Ascending aorta (tissue), 2 donors: ENCODE results near the gene GAB2. TPM values are rescaled to one million over a fixed set of nuclear protein-coding genes. Genes with fewer than 3 reads are reported as not detected.
A peak's percentile ranks its signal among the peaks of the same experiment; 100 is the strongest.

Experiments
- DNase-seq, 2 donors: peaks; one replicate each; pipeline ENCODE4 v3.0.0-alpha.2; 2019; ENCODE audit warnings: low spot score in 2 of 2
- H3K27ac ChIP-seq, 2 donors: fragments of 200-600 bp; sonication (generic); one replicate each; pipeline ENCODE4 v1.5.1; 2016 to 2017; ENCODE audit warnings: mild to moderate bottlenecking in 1 of 2
- H3K27me3 ChIP-seq: fragments of 200-600 bp; sonication (generic); one replicate; pipeline ENCODE4 v1.5.1; 2017
- H3K36me3 ChIP-seq, 2 donors: fragments of 200-600 bp; sonication (generic); one replicate each; pipeline ENCODE4 v1.5.1; 2016
- H3K4me1 ChIP-seq, 2 donors: fragments of 200-600 bp; sonication (generic); one replicate each; pipeline ENCODE4 v1.5.1; 2016 to 2017; ENCODE audit warnings: mild to moderate bottlenecking in 1 of 2
- H3K4me3 ChIP-seq, 2 donors: fragments of 200-600 bp; sonication (generic); one replicate each; pipeline ENCODE4 v1.5.1; 2016 to 2017; ENCODE audit warnings: mild to moderate bottlenecking in 1 of 2
- H3K9me3 ChIP-seq, 2 donors: fragments of 200-600 bp; sonication (generic); one replicate each; pipeline ENCODE4 v1.5.1; 2016
- intact Hi-C: fragments of 100-400 bp; cut with DNase I; formaldehyde crosslinking; loops from one replicate; pipeline ENCODE4 v1.15.1; 2023
- total RNA-seq: library from RNA; depleted of rRNA; stranded (reverse); fragments of >200 nt; gene quantifications from one replicate; pipeline ENCODE4 v1.1.0, GENCODE V29; 2016
- TF ChIP-seq, protein P1 (sequence below), 3 experiments: fragments of 200-600 bp in 2 of 3; fragments of 450-650 bp in 1 of 3; sonication (generic) in 2 of 3; IDR thresholded peaks; one replicate each; pipeline ENCODE4 v1.5.1; 2016 to 2019; ENCODE audit warnings: antibody characterized with exemption in 3 of 3, mild to moderate bottlenecking in 1 of 3, moderate library complexity in 1 of 3

The GAB2 gene
- total RNA-seq, 1 donor from 2014 or later: 21.6 TPM

DNA sequence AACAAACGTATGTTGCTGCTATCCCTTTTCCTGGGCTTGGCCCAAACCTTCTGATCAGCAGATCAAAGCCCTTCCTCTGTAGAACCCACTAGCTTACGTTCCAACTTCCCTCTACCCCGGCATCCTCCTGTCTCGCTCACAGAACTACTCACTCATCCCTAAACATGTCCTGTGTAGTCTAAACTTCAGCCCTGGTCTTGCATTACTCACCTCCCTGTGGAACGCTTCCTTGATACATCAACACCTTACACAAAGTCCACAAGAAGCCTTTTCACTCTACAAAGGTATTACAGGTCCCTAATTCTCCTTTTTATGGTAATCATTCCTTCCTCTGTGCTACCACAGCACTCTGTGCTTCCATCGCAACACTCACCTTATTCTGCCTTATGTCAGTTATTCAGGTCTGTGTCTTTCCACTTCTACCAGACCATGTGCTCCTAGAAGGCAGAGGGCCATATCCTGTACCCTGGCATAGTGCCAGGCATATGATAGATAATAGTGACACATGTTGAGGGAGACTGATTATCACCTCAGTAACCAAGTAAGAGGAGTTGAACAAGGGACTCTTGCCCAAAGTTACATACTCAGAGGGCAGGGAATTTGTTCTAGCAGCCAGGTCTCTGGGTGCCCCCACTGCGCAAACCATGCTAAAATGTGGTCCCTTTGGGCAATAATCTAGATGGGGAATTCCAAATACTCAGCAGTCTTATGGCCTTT, 187.3 kb downstream of the GAB2 start:
- no peaks in the 10 kb centered on the region for H3K9me3 ChIP-seq
- peaks cover 0 to 20% of the 10 kb centered on the region in 2 donors for H3K4me1 ChIP-seq
- DNase-seq: peak in 1 of 2 donors; percentile 39
- H3K36me3 ChIP-seq: peaks cover 13 to 17% of the 10 kb centered on the region in 2 donors
- no peaks in the 10 kb centered on the region for H3K27me3 ChIP-seq
- H3K27ac ChIP-seq: peak overlapping the region; percentile 50 to 77
- no peak overlapping the region for H3K4me3 ChIP-seq
- intact Hi-C loops: no loop called here
- TF ChIP-seq, protein P1, sequence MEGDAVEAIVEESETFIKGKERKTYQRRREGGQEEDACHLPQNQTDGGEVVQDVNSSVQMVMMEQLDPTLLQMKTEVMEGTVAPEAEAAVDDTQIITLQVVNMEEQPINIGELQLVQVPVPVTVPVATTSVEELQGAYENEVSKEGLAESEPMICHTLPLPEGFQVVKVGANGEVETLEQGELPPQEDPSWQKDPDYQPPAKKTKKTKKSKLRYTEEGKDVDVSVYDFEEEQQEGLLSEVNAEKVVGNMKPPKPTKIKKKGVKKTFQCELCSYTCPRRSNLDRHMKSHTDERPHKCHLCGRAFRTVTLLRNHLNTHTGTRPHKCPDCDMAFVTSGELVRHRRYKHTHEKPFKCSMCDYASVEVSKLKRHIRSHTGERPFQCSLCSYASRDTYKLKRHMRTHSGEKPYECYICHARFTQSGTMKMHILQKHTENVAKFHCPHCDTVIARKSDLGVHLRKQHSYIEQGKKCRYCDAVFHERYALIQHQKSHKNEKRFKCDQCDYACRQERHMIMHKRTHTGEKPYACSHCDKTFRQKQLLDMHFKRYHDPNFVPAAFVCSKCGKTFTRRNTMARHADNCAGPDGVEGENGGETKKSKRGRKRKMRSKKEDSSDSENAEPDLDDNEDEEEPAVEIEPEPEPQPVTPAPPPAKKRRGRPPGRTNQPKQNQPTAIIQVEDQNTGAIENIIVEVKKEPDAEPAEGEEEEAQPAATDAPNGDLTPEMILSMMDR (IDR thresholded peaks at IDR 0.05): no peak

DNA sequence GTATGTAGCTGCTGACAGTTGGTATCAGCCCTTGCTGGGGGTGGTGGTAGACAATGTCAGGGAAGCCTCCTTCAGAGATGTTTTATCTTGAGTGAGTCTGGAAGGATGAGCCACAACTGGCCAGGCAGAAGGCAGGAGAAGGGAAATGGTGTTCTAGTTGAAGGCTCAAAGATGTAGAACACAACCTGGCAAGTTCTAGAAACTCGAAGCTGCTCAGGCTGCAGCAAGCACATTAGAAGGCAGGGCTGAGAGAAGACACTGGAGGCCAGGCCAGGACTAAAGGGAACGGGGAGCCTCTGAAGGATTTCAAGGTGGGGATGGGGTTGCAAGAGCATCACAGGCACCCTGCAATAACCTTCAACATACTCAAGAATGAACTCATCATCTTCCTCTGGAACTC, 188.5 kb downstream of the GAB2 start:
- Histone ChIP-seq H3K27ac (peak overlapping the region; percentile 51 to 77), H3K9me3 (no peaks in the 10 kb centered on the region), H3K36me3 (peaks cover 25 to 29% of the 10 kb centered on the region in 2 donors), H3K4me1 (peaks cover 0 to 20% of the 10 kb centered on the region in 2 donors), H3K4me3 (no peak overlapping the region), H3K27me3 (no peaks in the 10 kb centered on the region)
- TF ChIP-seq, protein P1 (IDR thresholded peaks at IDR 0.05): no peak
- DNase-seq: peak in 1 of 2 donors; percentile 34
- intact Hi-C loops: loop anchor here (2.0 to 5.0 kb wide), 2 partner anchors 192 to 333 kb away; no protein-coding TSS in a partner anchor

DNA sequence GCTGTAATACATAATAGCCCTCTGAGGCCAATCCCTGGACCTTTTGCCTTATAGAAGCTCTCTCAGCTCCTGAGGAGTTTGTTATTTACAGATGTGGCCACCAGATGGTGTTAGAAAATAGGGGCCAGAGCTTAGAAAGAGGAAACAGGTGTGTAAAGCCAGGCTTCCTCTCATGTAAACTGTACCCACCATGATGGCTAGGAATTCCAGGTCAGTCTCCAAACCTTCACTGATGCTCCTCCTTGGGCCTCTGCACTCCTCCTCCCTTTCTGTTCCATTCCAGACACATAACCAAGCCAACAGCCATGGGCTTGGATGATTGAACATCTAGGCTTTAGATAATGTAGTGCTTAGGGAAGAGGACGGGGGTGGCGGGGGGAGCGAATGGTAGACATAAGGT, 189.2 kb downstream of the GAB2 start:
- TF ChIP-seq, protein P1 (IDR thresholded peaks at IDR 0.05): peak; percentile 21 to 59 (median 26)
- Histone ChIP-seq H3K9me3 (no peaks in the 10 kb centered on the region), H3K4me1 (peaks cover 0 to 20% of the 10 kb centered on the region in 2 donors), H3K4me3 (no peak overlapping the region), H3K27ac (peak overlapping the region in 1 of 2 donors; percentile 31), H3K27me3 (no peaks in the 10 kb centered on the region), H3K36me3 (peaks cover 32 to 35% of the 10 kb centered on the region in 2 donors)
- DNase-seq: peak in 1 of 2 donors; percentile 61
- intact Hi-C loops: loop anchor here (2.0 to 5.0 kb wide), 2 partner anchors 192 to 334 kb away; no protein-coding TSS in a partner anchor

GRCh38 chr11:78227921-78228320, 189.7 kb downstream of the GAB2 start:
- Histone ChIP-seq H3K36me3 (peaks cover 37 to 41% of the 10 kb centered on the region in 2 donors), H3K27ac (peak overlapping the region in 1 of 2 donors; percentile 31), H3K4me3 (no peak overlapping the region), H3K4me1 (peaks cover 0 to 18% of the 10 kb centered on the region in 2 donors), H3K27me3 (no peaks in the 10 kb centered on the region), H3K9me3 (no peaks in the 10 kb centered on the region)
- intact Hi-C loops: loop anchor here (2.0 to 5.0 kb wide), 2 partner anchors 193 to 334 kb away; no protein-coding TSS in a partner anchor
- TF ChIP-seq, protein P1 (IDR thresholded peaks at IDR 0.05): no peak
- peak in 1 of 2 donors; percentile 39 for DNase-seq

GRCh38 chr11:78226684-78227680, 190.6 kb downstream of the GAB2 start:
- Histone ChIP-seq H3K4me1 (peaks cover 0 to 11% of the 10 kb centered on the region in 2 donors), H3K4me3 (no peak overlapping the region), H3K27me3 (no peaks in the 10 kb centered on the region), H3K9me3 (no peaks in the 10 kb centered on the region), H3K36me3 (peaks cover 46 to 50% of the 10 kb centered on the region in 2 donors), H3K27ac (peak overlapping the region in 1 of 2 donors; percentile 31)
- intact Hi-C loops: loop anchor here (5.0 kb wide), 1 partner anchor 335 kb away; no protein-coding TSS in a partner anchor
- DNase-seq: peak in 1 of 2 donors; percentile 48
- TF ChIP-seq, protein P1 (IDR thresholded peaks at IDR 0.05): no peak
